Right lung (tissue), 10 donors: Measurements from ENCODE around the gene KRAS. TPM values are rescaled to one million over a fixed set of nuclear protein-coding genes. Genes with fewer than 3 reads are reported as not detected.
"Not testable (repeated sequence)": the region's sequence is repeated elsewhere in the genome, so short reads cannot be mapped to it uniquely, and the experiment has no call there.

Source experiments
- DNase-seq, 2 donors: peaks; one replicate each; pipeline ENCODE4 v3.0.0-alpha.2; 2013
- long read RNA-seq, 8 donors: transcript quantifications; one replicate each; lab custom pipeline, GENCODE V29; 2026
- polyA plus RNA-seq, 5 donors: library from polyadenylated mRNA; unstranded; fragments of 120-200 nt; gene quantifications; one replicate each; pipeline versions ENCODE4 v1.2.1 to v1.2.3, GENCODE V29; 2013; ENCODE audit warnings: inconsistent platforms in 1 of 5, low replicate concordance in 1 of 5; ENCODE audit not compliant: insufficient read length in 5 of 5, insufficient read depth in 1 of 5

Gene KRAS
- 10 to 100 TPM; 21.6 to 42.9 (median 31.8) TPM for polyA plus RNA-seq
- long read RNA-seq, donor 1, full-length matches to known transcripts = 7 of 7 reads
- long read RNA-seq, donor 1, partial matches to known transcripts = 0 of 7 reads
- long read RNA-seq, donor 1, other reads (novel, unspliced or antisense) = 0 of 7 reads
- long read RNA-seq, donor 2, full-length matches to known transcripts = 8 of 8 reads
- long read RNA-seq, donor 2, partial matches to known transcripts = 0 of 8 reads
- long read RNA-seq, donor 2, other reads (novel, unspliced or antisense) = 0 of 8 reads
- long read RNA-seq, donor 3, full-length matches to known transcripts = 6 of 6 reads
- long read RNA-seq, donor 3, partial matches to known transcripts = 0 of 6 reads
- long read RNA-seq, donor 3, other reads (novel, unspliced or antisense) = 0 of 6 reads
- long read RNA-seq, donor 4, full-length matches to known transcripts = 3 of 3 reads
- long read RNA-seq, donor 4, partial matches to known transcripts = 0 of 3 reads
- long read RNA-seq, donor 4, other reads (novel, unspliced or antisense) = 0 of 3 reads
- long read RNA-seq, donor 5, full-length matches to known transcripts = 13 of 20 reads
- long read RNA-seq, donor 5, partial matches to known transcripts = 7 of 20 reads
- long read RNA-seq, donor 5, other reads (novel, unspliced or antisense) = 0 of 20 reads
- long read RNA-seq, donor 6, full-length matches to known transcripts = 12 of 12 reads
- long read RNA-seq, donor 6, partial matches to known transcripts = 0 of 12 reads
- long read RNA-seq, donor 6, other reads (novel, unspliced or antisense) = 0 of 12 reads
- long read RNA-seq, donor 7, full-length matches to known transcripts = 13 of 13 reads
- long read RNA-seq, donor 7, partial matches to known transcripts = 0 of 13 reads
- long read RNA-seq, donor 7, other reads (novel, unspliced or antisense) = 0 of 13 reads
- long read RNA-seq, donor 8, full-length matches to known transcripts = 7 of 7 reads
- long read RNA-seq, donor 8, partial matches to known transcripts = 0 of 7 reads
- long read RNA-seq, donor 8, other reads (novel, unspliced or antisense) = 0 of 7 reads

DNA sequence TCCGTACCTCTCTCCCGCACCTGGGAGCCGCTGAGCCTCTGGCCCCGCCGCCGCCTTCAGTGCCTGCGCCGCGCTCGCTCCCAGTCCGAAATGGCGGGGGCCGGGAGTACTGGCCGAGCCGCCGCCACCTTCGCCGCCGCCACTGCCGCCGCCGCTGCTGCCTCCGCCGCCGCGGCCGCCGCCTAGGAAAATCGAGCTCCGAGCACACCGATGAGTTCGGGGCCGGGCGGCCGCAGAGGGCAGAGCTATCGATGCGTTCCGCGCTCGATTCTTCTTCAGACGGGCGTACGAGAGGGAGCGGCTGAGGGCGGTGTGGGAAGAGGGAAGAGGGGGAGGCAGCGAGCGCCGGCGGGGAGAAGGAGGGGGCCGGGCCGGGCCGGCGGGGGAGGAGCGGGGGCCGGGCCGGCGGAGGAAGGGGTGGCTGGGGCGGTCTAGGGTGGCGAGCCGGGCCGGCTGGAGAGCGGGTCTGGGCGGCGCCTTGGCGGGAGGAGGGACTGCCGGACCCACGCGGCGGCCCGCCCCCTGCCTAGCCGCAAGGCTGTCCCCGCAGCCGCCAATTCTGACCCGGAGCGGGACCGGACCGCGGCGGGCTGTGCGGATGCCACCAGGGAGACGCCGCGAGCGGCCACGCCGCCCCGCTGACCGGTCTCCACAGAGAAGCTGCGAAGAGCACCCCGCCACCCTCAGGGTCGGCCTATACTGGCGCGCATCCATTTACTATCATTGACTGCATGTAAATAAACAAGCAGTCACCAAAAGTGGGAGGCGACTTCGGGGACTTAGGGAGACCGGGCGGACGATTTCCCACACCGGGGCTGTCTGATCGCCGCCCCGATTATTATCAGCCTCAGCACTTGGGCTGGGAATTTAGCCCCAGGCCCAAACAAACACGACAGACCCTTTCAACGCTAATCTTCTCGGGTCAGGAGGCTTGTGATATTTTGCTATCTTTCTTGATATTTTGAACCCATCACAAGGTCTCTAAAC is at the start of gene KRAS:
Gene KRAS, minus strand, starts transcription at position 186 of the 987 bp plus-strand sequence.
- DNase-seq = peak; percentile 96

DNA sequence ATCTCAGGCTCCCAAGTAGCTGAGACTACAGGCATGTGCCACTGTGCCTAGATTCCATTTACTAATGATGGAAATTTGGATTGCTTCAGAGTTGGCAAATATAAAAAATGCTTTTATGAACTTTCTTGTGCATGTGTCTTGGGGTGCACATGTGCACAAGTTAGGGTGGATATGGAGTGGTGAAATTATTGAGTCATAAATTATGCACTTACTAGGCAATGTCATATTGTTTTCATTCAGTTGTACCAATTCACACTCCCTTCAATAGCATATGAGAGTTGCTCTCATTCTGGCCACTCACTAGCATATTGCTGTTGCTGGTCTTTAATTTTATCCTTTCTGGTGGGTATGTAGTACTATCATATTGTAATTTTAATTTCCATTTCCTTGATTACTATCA is 45.7 kb upstream of the KRAS start:
- DNase-seq = no peak

DNA sequence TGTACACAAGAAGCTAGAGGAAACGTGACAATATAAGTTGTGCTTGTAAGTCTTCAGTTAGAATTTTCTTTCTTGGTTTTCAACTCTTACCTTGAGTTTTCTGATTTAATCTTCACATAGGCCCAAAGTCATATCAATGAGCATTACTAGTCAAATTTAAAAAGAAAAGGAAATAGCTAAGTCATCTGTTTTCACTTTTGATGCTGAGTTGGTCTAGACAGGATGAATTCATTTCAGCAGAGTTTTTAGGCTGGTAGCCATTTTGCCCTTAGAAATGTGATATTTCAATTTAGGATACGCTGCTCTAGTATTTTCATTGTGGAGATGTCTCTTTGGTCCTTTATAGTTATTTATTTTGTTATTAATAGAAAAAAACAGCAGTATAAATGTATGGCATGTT is 44.6 kb upstream of the KRAS start:
- no peak for DNase-seq

GRCh38 chr12:25293653-25294052 is 42.9 kb upstream of the KRAS start:
- no peak for DNase-seq

DNA sequence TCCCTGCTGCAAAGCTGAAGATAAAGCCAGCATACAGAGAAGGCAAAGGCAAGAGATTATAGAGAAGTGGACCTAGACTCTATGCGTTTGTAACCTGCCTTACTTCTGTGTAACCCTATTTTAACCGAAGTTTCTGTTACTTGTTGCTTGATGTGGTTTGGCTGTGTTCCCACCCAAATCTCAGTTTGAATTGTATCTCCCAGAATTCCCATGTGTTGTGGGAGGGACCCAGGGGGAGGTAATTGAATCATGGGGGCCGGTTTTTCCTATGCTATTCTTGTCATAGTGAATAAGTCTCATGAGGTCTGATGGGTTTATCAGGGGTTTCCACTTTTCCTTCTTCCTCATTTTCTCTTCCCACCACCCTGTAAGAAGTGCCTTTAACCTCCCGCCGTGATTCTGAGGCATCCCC is 42.1 kb upstream of the KRAS start:
- DNase-seq = not testable (repeated sequence)

DNA sequence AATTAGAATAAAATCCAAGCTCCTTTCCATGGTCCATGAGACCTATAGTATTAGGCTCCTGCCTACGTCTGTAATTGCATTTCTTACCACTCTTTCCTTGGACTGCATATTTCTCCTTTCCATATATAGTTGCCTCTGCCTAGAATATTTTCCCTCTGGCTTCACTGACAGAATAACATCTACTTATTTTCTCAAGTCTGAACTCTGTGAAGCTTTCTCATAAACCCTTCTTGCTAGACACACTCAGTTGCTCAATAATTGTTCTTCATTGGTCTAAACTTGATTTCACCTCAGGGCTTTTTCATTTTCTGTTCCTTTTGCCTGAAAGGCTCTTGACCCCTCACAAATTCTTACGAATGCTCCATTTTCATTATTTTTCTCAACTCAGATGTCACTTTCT is 36.9 kb upstream of the KRAS start:
- DNase-seq = no peak

DNA sequence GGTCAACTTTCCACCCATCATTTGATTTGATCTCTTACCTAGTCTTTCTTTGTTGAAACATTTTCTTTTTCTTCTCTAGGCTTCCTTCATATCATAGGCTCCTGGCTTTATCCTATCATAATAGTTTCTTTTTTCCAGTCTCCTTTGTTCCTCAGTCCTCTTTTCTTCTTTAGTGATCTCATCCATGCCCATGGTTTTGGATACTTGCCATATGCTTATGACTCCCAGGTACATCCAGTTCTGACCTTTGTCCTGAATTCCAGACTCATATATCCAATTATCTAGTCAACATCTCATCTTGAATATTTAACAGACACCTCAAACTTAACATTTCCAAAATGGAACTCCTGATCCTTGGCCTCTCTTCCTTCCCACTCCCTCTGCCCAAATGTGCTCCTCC is 36.1 kb upstream of the KRAS start:
- DNase-seq = no peak

DNA sequence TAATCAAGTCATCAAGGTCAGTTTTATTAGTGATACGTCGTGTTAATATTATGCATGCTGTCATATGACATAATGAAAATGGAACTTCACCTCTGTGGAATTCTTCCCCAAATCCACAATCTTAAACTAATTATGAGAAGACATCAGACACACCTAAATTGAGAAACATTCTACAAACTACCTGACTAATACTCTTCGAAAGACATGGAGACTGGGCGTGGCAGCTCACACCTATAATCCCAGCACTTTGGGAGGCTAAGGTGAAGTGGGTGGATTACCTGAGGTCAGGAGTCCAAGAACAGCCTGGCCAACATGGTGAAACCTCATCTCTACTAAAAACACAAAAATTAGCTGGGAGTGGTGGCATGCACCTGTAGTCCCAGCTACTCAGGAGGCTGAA is 33.3 kb upstream of the KRAS start:
- DNase-seq = no peak

DNA sequence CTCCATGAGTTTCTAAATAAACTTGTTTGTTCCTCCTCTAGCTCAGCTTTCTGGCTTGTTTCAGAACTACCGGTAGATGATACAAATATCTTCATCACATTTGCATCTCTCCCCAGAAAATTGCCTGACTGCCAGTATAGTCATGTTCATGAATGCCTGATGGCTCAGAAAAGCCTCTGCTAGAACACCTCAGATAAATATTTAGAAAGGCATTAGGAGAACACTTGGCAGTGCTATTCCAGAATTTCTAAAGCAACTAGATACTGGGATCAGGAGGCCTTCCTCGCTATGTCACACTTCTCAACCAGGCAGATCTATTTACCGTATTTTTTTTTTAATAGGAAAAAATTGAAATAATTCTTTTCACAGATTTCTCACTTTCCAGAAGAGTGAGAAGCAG is 32.3 kb upstream of the KRAS start:
- DNase-seq = no peak

GRCh38 chr12:25280082-25280481 is 29.4 kb upstream of the KRAS start:
- DNase-seq = no peak

DNA sequence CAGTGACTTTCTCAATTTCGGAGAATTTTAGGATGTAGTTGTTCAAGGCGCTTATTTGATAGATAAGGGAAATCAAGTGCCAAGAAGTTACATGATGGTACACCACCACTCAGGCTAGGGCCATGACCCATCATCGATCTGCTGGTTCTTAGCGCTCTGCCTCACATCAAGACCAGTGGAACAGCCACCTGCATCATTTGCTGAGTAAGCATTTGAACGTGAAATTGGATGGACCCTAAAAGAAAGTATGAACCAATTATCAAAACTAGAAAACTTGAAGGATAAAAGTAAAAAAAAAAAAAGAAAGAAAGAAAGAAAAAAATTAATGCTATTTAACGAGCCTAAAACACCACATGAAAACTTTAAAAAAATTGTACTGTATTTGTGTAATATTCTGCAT is 27.5 kb upstream of the KRAS start:
- DNase-seq = no peak

DNA sequence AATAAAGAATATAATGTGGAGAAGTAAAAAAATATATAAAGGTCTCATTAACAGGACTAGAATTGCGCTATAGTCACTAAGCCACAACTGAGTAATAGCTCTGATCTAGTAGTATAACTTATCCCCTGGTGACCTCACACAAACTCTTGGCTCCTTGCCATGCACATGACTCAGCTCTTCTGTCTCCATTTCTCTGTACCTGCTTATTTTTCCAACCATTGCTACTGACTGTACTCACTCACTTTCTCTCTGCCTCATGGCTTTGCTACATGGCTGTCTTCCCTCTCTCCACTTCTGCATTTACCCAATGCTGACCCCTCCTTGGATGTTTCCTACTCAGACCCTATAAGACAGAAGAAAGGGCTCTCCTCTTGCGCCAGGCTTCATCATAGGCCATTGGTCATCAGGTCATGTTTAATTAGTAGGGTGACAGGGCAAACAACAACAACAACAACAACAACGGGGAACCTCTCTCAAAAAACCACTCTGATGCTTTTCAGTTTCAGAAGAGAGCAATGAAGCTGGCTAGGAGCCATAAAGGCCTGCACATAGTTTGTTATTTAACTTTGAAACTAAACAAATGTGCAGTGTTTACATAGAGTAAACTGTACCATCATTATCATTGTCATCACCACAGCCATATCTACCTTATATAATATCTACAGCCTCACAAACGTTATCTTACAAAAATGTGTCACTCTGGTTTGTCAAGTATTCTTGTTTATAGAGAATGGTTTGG is 25.6 kb upstream of the KRAS start:
- no peak for DNase-seq

DNA sequence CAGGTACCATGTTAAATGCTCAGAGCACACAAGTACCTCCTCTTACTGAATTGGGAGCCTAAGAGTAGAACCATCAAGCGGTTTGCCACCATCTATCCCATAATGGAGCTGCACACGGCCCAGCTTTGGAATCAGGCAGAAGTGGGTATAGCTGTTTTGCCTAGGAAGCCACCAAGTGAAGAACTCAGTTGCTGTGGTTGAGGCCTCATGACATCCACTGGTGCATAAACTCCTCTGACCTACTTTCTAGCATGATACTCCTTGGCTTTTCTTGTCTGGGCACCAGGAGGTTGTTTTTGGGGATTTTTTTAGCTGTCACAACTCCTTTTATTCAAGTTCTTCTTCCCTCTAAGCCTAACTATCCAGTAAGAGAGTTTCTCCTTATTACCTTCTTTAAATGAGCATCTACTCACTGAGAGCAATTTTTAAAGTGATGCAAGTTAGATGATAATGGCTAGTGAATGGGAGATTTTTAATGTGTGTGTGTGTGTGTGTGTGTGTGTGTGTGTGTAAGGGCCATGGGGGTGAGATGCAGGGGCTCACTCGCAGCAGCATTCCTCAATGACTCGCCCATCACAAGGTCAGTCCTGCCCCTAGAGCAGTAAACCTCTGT is 20.9 kb upstream of the KRAS start:
- DNase-seq = no peak

DNA sequence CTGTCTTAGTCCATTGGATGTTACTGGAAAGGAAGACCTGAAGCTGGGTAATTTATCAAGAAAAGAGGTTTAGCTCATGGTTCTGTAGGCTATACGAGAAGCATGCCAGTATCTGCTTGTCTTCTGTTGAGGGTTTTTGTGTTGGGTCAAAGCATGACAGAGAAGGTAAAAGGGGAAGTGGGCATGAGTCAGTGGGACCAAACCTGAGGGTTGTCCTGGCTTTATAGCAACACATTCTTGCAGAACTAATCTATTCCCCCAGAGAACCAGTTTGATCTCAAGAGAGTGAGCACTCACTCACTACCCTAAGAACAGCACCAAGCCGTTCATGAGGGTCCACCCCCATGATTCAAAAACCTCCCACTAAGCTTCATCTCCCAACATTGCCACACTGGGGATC is 19.0 kb upstream of the KRAS start:
- DNase-seq = no peak

DNA sequence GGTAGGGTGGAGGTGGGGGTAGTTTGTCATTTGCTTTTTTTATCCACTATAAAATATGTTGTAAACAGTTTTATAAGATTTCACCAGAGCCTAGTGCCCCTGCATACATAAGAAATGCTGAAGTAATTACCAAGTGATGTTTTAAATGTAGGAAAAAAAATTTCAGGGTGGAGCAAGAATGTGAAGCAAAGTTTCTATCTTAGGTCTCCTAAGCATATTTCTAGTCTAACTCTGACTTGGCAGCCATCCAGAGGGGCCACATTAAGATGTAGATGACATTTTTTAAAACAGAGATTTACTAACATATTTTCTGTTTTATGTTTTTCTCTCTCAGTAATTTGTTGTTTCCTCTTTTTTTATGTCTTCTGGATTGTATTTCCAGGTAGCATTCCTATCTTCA is 15.8 kb upstream of the KRAS start:
- DNase-seq = no peak

DNA sequence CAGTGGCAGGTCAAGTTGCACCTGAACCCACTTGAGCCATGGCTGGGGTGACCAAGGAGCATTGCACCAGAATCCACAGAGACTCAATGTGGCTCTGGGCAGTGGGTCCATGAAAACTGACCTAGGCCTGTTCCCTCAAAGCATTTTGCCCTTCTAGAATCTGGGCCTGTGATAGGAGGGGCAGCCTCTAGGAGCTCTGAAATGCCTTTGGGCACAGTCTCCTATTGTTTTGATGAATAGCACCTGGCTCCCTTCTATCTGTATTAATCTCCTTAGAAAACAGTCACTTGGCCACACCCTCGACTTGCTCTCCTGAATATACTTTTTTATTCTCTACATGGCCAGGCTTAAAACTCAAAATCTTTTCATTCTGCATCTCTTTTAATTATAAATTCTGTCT is 14.1 kb upstream of the KRAS start:
- no peak for DNase-seq

- no peak for DNase-seq
These were observed 13.4 kb upstream of the KRAS start for GRCh38 chr12:25264114-25264513.

GRCh38 chr12:25263594-25263993 is 12.9 kb upstream of the KRAS start:
- DNase-seq = no peak

DNA sequence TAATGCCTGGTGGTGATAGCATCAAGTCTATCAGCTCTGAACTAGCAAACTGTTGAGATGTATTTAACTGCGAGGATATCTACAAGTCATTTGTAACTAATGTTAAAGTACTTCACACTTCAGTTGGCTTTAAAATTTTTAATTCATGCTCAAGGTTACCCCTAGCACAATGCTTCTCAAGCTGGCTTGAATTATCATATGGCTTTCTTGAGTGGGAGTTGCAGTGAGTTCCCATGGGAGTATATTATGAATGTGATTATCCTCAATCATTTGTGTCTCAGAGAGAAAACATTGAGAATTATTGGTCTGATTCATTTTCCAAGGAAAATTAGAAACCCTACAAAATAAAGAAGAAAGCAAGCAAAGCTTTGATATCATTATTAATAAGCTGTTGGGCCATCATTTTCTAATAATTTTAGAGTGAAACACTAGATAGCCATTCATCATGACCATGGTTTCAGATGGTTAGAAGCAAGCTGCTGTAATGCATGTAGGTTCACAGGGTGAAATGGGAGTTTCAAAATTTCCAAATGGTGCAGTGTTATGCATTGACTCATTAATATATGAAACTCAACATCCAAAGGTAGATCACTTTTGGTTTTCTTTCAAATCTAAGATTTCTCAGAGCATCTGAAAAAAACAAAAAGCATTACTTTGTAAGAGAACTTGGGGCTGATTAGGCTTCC is 11.8 kb upstream of the KRAS start:
- DNase-seq = no peak
